ENCODE measurements around the gene YAE1. TPM values are rescaled to one million over a fixed set of nuclear protein-coding genes. Genes with fewer than 3 reads are reported as not detected.

The YAE1 gene
- total RNA-seq, 1 donor from 2014 or later, result 79.3 TPM

DNA sequence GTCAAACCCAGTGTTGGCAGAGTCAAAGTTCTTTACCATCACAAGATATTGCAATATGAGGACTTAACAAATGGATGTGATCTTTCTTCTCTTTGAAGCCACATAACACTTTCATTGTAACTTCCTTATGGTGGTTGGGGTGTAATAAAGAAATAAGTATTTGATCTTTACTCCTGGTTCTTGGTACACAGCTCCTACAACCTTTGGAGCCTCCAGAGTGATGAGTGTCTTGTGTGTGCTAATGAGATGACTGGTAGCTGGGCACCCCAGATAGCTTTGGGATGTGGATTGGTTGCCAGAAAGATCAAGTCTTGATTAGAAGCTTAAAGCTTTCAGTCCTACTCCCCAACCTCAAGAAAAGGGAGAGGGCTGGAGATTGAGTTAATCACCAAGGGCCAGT is 31.1 kb upstream of the YAE1 start:
- Mint-ChIP-seq H3K27me3 (ENCODE audit: insufficient read depth, low read depth) (peaks cover 7% of the 10 kb centered on the region), H3K27ac (no peak overlapping the region), H3K4me1 (peaks cover 35% of the 10 kb centered on the region), H3K36me3 (no peaks in the 10 kb centered on the region), H3K9me3 (no peaks in the 10 kb centered on the region), H3K4me3 (no peak overlapping the region)
- no peaks in the 10 kb centered on the region for H3K27me3 ChIP-seq
- no peak overlapping the region for H2AFZ ChIP-seq (replicated peaks)
- no peak overlapping the region for H3K4me2 ChIP-seq
- no peaks in the 10 kb centered on the region for H4K20me1 ChIP-seq (ENCODE audit: low read depth)
- H3K4me3 ChIP-seq, result no peak overlapping the region
- TF ChIP-seq EZH2 (IDR thresholded peaks at IDR 0.05), result no peak
- no peak for TF ChIP-seq EZH2phosphoT487 (IDR thresholded peaks at IDR 0.05)
- TF ChIP-seq, protein P1, sequence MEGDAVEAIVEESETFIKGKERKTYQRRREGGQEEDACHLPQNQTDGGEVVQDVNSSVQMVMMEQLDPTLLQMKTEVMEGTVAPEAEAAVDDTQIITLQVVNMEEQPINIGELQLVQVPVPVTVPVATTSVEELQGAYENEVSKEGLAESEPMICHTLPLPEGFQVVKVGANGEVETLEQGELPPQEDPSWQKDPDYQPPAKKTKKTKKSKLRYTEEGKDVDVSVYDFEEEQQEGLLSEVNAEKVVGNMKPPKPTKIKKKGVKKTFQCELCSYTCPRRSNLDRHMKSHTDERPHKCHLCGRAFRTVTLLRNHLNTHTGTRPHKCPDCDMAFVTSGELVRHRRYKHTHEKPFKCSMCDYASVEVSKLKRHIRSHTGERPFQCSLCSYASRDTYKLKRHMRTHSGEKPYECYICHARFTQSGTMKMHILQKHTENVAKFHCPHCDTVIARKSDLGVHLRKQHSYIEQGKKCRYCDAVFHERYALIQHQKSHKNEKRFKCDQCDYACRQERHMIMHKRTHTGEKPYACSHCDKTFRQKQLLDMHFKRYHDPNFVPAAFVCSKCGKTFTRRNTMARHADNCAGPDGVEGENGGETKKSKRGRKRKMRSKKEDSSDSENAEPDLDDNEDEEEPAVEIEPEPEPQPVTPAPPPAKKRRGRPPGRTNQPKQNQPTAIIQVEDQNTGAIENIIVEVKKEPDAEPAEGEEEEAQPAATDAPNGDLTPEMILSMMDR (IDR thresholded peaks at IDR 0.05), result no peak
- no peak overlapping the region for H3K9ac ChIP-seq
- DNase-seq (ENCODE audit: low spot score), result no peak
- no peaks in the 10 kb centered on the region for H3K79me2 ChIP-seq (ENCODE audit: low read depth)
- H3K27ac ChIP-seq, result no peak overlapping the region
- H3F3A ChIP-seq (ENCODE audit: low read depth), result peaks cover 10% of the 10 kb centered on the region
- no peaks in the 10 kb centered on the region for H3K36me3 ChIP-seq
- no peaks in the 10 kb centered on the region for H3K9me3 ChIP-seq (ENCODE audit: low read depth)
- peaks cover 16% of the 10 kb centered on the region for H3K4me1 ChIP-seq

DNA sequence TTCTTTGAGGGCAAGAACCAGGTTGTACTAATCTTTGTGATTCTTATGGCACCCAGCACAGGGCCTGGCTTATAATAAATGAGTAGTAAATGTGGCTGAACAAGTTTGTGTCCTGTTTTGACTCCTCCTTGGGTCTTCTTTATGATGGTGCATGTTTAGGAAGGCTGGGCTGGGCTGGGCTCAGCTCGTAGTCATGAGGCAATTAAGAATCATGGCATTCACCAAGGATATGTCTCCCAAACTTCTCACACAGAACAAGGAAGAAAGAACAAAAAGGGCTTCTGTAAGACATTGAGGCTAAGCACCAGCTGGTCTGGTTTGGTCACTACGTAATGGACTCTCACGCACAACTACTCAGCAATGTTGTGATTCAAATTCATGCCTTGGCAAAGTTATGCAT is 30.5 kb upstream of the YAE1 start:
- Mint-ChIP-seq H3K9me3 (no peaks in the 10 kb centered on the region), H3K36me3 (no peaks in the 10 kb centered on the region), H3K27ac (no peak overlapping the region), H3K27me3 (ENCODE audit: insufficient read depth, low read depth) (peaks cover 7% of the 10 kb centered on the region), H3K4me3 (no peak overlapping the region), H3K4me1 (peaks cover 28% of the 10 kb centered on the region)
- Histone ChIP-seq H3K4me2 (no peak overlapping the region), H3K4me3 (no peak overlapping the region), H2AFZ (replicated peaks) (no peak overlapping the region), H3K27ac (no peak overlapping the region), H3K36me3 (no peaks in the 10 kb centered on the region), H3K9me3 (ENCODE audit: low read depth) (no peaks in the 10 kb centered on the region), H3K9ac (no peak overlapping the region), H3F3A (ENCODE audit: low read depth) (peaks cover 6% of the 10 kb centered on the region), H4K20me1 (ENCODE audit: low read depth) (no peaks in the 10 kb centered on the region), H3K4me1 (peaks cover 9% of the 10 kb centered on the region), H3K79me2 (ENCODE audit: low read depth) (no peaks in the 10 kb centered on the region), H3K27me3 (no peaks in the 10 kb centered on the region)
- TF ChIP-seq EZH2phosphoT487 (IDR thresholded peaks at IDR 0.05) (no peak), EZH2 (IDR thresholded peaks at IDR 0.05) (no peak)
- TF ChIP-seq, protein P1 (IDR thresholded peaks at IDR 0.05), result no peak
- no peak for DNase-seq (ENCODE audit: low spot score)

DNA sequence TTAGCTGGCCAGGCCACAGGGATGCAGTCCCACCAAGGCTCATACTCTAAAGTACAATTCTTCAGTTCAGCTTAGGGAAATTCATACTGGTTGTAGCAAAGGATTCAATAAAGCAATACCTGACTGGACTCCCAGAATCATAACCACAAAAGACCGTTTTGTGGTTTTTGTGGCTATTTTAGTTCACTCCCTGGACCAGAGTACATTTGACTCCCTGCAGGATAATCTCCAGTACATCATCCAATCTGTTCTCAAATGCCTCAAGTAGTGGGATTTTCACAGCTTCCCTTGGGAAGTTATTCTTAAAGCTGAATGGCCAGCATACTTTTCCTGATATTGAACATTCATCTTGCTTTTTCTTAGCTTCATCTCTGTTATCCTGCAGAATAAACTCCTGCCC is 29.3 kb upstream of the YAE1 start:
- H3K4me3 Mint-ChIP-seq, result no peak overlapping the region
- H3K36me3 Mint-ChIP-seq, result no peaks in the 10 kb centered on the region

More for the DNA sequence above, 29.3 kb upstream of the YAE1 start:
- Mint-ChIP-seq H3K9me3 (no peaks in the 10 kb centered on the region), H3K27me3 (ENCODE audit: insufficient read depth, low read depth) (peaks cover 7% of the 10 kb centered on the region), H3K27ac (no peak overlapping the region), H3K4me1 (peaks cover 16% of the 10 kb centered on the region)
- Histone ChIP-seq H3K9ac (no peak overlapping the region), H3F3A (ENCODE audit: low read depth) (no peaks in the 10 kb centered on the region), H3K4me3 (no peak overlapping the region), H3K27me3 (no peaks in the 10 kb centered on the region), H3K9me3 (ENCODE audit: low read depth) (no peaks in the 10 kb centered on the region), H3K4me1 (no peaks in the 10 kb centered on the region), H3K36me3 (no peaks in the 10 kb centered on the region), H3K79me2 (ENCODE audit: low read depth) (no peaks in the 10 kb centered on the region), H2AFZ (replicated peaks) (no peak overlapping the region), H3K27ac (no peak overlapping the region), H4K20me1 (ENCODE audit: low read depth) (no peaks in the 10 kb centered on the region), H3K4me2 (no peak overlapping the region)
- no peak for DNase-seq (ENCODE audit: low spot score)
- no peak for TF ChIP-seq EZH2 (IDR thresholded peaks at IDR 0.05)
- TF ChIP-seq EZH2phosphoT487 (IDR thresholded peaks at IDR 0.05), result no peak
- TF ChIP-seq, protein P1 (IDR thresholded peaks at IDR 0.05), result no peak
